SK-N-MC (cell line): ENCODE data around the gene ARG2.

Source experiments
- EZH2 ChIP-seq: fragments of 200-600 bp; sonication (generic); IDR thresholded peaks from one replicate; pipeline ENCODE4 v1.6.1; 2017; ENCODE audit warnings: antibody characterized with exemption
- FOXP2 ChIP-seq: optimal IDR thresholded peaks from 2 replicates; pipeline ENCODE3; 2011; ENCODE audit warnings: mild to moderate bottlenecking, moderate library complexity; ENCODE audit not compliant: insufficient read depth; ENCODE audit errors: extremely low read length, control extremely low read depth
- POLR2AphosphoS5 ChIP-seq: IDR thresholded peaks from 2 replicates; pipeline ENCODE4 v1.6.1; 2012; ENCODE audit warnings: mild to moderate bottlenecking, low read depth, low read length, borderline replicate concordance

DNA sequence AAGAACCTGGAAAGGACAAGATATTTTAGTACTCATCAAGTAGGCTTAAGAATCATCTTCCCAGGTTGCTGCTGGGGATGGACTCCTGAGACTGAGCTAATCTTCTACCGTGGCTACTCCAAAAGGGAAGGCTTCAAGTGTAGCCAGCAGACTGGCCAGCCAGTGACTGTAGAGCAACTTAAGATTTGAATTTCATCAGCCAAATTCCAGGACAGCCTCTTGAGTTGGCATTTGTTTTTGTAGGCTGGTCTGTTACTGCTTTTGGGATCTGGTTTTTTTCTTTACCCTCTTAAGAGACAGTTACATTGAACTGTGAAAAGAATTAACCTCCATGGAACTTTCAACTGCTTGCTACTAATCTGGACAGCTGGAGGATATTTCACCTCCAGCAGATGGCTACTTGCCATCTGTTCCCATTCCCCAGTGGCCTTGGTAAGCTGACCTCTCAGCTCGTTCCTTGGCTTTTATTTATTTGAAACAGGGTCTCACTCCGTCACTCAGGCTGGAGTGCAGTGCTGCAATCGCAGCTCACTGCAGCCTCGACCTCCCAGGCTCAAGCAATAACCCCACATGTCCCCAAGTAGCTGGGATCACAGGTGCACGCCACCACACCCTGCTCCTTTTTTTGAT lies 34.0 kb downstream of the ARG2 start:
- TF ChIP-seq EZH2 (no peak), POLR2AphosphoS5 (no peak), FOXP2 (no peak)
